G401 (cell line): ENCODE data around the gene GRM1. TPM values are rescaled to one million over a fixed set of nuclear protein-coding genes. Genes with fewer than 3 reads are reported as not detected.

Source experiments
- DNase-seq: peaks from one replicate; pipeline ENCODE4 v3.0.0-alpha.2; 2015; ENCODE audit warnings: low spot score
- in situ Hi-C: cut with HindIII; loops from 2 replicates; pipeline ENCODE4 v1.10.0; 2016; ENCODE audit warnings: low sequenced_read_pairs, mixed read lengths
- total RNA-seq: library from RNA; depleted of rRNA; stranded (reverse); fragments of >200 nt; shearing (Covaris generic); gene quantifications from 2 replicates; pipeline ENCODE4 v1.2.3, GENCODE V29; 2014

The GRM1 gene
- total RNA-seq, 1 experiment from 2014 or later = not detected

GRCh38 chr6:146300521-146300920 is 271.7 kb downstream of the GRM1 start:
- DNase-seq = peak; percentile 91
- in situ Hi-C loops = no loop called here

DNA sequence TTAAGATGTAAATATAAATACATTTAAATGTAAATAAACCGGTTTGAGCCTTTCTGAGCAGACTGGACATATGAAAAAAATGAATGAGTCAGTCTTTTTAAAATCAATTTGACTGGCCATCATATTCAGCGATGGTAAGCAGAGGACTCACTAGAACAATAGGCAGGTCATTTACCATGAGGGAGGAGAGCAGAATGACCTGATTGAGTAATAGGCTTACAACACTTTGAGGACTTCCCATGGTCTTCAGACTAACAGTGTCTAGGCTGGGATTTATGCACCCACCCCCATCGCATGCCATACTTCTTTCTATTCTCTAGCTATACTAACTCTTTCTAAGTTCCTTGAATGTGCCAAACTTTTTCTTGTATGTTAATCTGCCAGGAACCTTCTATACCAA is 272.9 kb downstream of the GRM1 start:
- no peak for DNase-seq
- in situ Hi-C loops = no loop called here

DNA sequence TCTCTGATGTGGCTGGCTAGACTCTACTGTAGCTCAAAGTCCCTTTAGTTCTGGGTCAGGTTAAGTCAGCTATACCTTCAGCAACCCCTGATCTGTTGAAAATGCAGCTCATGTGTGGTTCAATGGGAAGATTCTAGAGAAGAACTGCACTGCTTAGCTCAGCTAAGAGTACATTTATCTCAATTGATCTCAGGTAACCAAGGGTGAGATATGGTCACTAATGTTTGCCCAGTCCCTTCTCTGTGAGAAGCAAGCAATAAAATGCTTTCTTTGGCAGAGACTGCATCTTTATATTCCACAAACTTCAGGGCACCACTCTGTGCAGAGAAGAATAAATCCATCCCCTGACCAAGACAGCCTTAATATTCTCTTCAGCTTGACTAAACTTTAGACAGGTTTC is 274.1 kb downstream of the GRM1 start:
- DNase-seq = no peak
- in situ Hi-C loops = no loop called here

GRCh38 chr6:146304181-146304580 is 275.3 kb downstream of the GRM1 start:
- no peak for DNase-seq
- in situ Hi-C loops = no loop called here

GRCh38 chr6:146305092-146305491 is 276.2 kb downstream of the GRM1 start:
- no peak for DNase-seq

GRCh38 chr6:146305951-146306350 is 277.1 kb downstream of the GRM1 start:
- in situ Hi-C loops = no loop called here
- DNase-seq = no peak

More at GRCh38 chr6:146305092-146305491, 276.2 kb downstream of the GRM1 start:
- in situ Hi-C loops = no loop called here

GRCh38 chr6:146310628-146311027 is 281.8 kb downstream of the GRM1 start:
- in situ Hi-C loops = no loop called here
- no peak for DNase-seq

DNA sequence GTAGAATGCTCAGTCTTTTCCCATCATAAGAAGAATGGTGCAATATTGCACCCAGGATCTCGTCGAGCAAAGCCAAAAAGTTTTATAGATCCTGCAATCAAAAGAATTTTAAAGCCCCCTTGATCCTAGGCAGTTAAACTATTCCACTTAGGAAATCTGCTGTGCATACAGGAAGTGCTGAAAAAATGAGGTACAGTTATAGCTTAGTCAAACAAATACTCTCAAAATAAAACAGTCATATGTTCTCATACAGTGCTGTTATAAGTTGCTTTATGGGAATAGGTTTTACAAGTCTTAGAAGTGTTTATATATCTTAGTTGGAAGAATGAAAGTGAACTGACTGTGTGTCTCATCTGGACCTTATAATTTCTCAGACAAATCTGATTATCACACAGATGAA is 282.2 kb downstream of the GRM1 start:
- in situ Hi-C loops = no loop called here
- DNase-seq = no peak

DNA sequence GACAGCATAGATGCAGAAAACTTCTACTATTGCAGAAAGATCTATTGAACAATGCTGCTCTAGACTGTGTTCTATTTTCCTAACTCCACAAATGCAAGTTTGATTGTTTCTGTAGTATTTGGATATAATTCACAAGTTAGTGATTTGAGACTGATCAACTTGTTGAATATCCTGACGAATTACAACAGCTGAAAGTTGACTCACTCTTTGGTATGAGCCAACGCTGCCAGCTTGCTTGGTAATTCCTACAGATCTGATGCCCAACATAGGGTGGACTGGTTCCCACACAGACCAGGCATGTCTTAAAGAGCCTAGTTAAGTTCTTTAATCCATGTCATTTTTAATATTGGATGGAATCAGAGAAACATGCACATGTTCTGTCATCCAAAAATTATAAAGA is 283.7 kb downstream of the GRM1 start:
- in situ Hi-C loops = no loop called here
- DNase-seq = no peak

GRCh38 chr6:146315381-146316174 is 286.7 kb downstream of the GRM1 start:
- peak; percentile 53 for DNase-seq
- in situ Hi-C loops = no loop called here

DNA sequence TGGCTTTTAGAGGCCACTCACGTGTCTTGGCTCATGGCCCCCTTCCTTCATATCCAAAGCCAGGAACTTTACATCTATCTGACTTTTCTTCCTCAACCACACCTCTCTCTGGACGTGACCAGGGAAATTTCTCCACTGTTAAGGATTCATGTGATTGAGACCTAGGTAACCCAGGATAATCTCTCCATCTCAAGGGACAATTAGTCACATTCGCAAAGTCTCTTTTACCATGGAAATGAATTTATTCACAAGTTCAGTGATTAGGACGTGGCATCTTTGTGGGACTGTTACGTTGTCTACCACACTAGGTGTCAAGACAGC is 287.3 kb downstream of the GRM1 start:
- in situ Hi-C loops = no loop called here
- no peak for DNase-seq

DNA sequence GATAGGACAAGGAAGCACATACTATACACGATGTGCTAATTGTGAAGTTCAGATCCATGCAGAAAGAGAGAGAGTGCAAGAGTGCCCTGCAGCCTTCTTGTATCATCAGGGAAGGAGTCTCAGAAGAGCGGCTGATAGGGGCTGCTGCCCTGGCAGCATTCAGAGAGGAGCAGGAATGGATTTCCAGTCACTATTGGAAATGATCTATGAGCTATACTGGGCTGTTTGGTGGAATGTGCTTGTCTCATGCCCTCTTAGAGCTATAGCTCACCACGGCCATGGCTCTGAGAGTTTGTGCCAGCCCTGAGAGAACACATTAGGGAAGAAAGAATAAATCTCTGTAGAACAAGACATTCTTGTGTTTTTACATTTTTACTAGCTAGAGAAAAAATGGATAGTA is 302.2 kb downstream of the GRM1 start:
- DNase-seq = no peak
- in situ Hi-C loops = no loop called here

- in situ Hi-C loops = no loop called here
- no peak for DNase-seq
These were observed 306.5 kb downstream of the GRM1 start for GRCh38 chr6:146335336-146335735.

DNA sequence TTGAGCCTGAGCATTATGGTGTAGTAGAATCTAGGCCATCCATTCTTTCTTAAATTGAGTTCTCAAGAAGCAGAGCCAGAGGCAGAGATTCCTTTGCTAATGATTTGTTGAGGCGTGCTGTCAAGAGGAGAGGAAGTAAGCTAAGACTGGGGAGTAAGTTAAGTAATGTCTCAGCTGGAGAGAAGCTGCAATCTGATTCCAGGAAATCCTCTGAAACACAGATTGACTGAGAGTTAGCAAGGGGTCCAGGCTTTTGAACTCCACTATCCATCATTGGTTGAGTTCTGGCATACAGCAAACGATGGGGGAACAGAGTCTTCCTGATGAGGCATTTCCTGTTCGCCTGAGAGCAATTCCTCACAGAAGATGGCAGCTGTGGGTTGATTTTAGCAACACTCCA is 307.3 kb downstream of the GRM1 start:
- in situ Hi-C loops = no loop called here
- DNase-seq = no peak

GRCh38 chr6:146337376-146337775 is 308.5 kb downstream of the GRM1 start:
- in situ Hi-C loops = no loop called here
- DNase-seq = peak; percentile 97

DNA sequence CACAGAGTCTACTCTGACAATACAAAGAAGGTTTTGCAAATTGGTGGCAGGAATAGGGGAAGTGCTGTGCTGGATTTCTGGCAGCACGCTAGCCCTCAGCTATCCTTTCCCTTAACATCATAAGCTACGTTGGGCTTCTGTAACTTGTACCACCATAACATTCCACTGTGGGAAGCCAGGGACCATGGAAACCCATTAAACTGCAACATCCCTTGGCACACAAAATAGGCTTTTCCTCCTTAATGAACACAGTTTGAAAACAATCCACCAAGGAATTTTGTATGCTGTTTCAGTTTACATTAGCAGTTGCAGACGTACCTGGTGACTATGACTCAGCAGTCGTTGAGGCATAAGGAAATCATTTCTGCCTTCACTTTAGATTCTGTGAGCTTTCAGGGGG is 310.9 kb downstream of the GRM1 start:
- peak; percentile 65 for DNase-seq

GRCh38 chr6:146341493-146342230 is 312.8 kb downstream of the GRM1 start:
- in situ Hi-C loops = no loop called here
- no peak for DNase-seq

More for the DNA sequence above, 310.9 kb downstream of the GRM1 start:
- in situ Hi-C loops = no loop called here

- peak; percentile 72 for DNase-seq
- in situ Hi-C loops = no loop called here
These were observed 316.7 kb downstream of the GRM1 start for GRCh38 chr6:146345598-146345997.

GRCh38 chr6:146347090-146347489 is 318.2 kb downstream of the GRM1 start:
- in situ Hi-C loops = no loop called here
- no peak for DNase-seq

DNA sequence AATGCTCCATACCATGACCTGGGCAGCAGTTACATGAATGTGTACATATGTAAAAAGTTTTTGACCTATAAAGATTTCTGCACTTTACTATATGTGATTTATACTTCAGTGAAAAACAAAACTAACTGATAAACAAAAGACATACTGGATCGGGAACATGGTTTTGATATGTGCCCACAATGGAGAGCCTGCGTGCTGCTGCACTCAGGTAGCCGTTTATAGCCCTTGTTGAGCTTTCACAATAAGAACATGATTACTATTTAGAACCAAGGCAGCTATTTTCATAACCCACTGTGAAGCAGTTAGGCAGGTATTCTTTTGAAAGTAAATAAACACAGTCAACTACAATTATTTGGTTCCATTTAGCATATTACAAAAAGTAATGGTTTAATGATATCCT is 318.8 kb downstream of the GRM1 start:
- in situ Hi-C loops = no loop called here
- DNase-seq = no peak

DNA sequence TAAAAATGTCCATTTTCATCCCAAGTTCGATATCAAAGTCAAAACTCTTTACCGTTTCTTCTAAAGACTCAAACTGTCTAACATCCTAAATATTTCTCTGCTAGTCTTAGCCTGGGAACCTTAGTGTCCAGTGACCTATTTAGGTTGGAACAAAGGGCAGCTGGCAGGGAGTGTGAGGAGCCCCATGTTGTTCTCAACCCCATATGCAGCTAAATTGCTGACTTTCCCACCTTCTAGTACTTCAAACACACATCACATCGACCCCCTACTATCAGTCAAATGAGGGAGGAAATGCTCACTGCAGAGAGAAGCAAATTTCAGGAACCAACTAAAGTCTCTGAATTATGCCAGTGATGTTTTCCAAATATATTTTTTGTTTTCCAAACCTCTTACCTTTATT is 322.2 kb downstream of the GRM1 start:
- peak; percentile 58 for DNase-seq
- in situ Hi-C loops = no loop called here
